ENCODE results near the gene FAM170B.

- TF ChIP-seq EZH2 (IDR thresholded peaks at IDR 0.05) (no peak), CTCF (IDR thresholded peaks at IDR 0.05) (no peak)
Observed at GRCh38 chr10:49112098-49112497, 21.7 kb downstream of the FAM170B start.

Data from neural progenitor cell (in vitro differentiated cells).